Skin of body (tissue), 2 donors: ENCODE data around the gene RBPJL. TPM values are rescaled to one million over a fixed set of nuclear protein-coding genes. Genes with fewer than 3 reads are reported as not detected.
"Not testable (repeated sequence)": the region's sequence is repeated elsewhere in the genome, so short reads cannot be mapped to it uniquely, and the experiment has no call there.

Experiments
- DNase-seq: peaks from one replicate; lab custom pipeline; 2025; lab: John Stamatoyannopoulos, UW
- total RNA-seq: library from RNA; depleted of rRNA; stranded (reverse); fragments of >200 nt; gene quantifications from one replicate; pipeline ENCODE4 v1.2.3, GENCODE V29; 2014

RBPJL gene
- total RNA-seq, 1 donor from 2014 or later = not detected

- no peak for DNase-seq
Measured at GRCh38 chr20:45341939-45342854, 35.6 kb downstream of the RBPJL start.

- DNase-seq = no peak
Measured at GRCh38 chr20:45342855-45343531, 36.4 kb downstream of the RBPJL start.

- DNase-seq = no peak
Measured at GRCh38 chr20:45343532-45344167, 37.0 kb downstream of the RBPJL start.

DNA sequence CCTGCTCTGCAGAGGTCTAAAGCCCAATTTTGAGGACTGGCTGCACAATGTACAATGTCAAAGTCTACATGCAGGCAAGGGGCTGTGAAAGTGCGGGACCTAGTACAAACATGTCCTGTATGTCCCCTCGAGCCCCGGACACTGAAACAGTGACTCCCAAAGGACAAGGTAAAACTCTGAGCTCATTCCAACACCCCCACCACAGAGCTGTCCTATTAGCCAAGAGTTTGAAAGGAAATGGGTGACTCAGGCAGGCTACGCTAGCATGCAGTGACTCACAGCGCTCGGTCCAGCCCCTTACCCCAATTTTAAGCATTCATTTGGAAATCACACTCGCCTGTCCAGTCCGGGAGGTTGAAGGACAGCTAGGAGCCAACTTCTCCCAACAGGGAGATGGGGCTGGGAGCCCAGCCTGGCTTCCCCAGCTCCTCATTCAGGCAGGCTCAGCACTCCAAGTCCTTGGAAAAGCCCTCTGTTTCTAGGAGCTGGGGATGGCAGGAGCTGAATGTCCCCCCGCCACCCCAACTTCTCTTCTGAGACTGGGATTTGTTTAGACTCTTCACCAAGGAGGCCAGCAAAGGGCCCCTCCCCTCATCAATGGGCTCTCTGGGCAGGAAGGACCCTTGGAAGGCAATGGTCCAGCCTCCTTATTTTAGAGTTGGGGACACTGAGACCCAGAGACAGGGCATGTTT, 37.7 kb downstream of the RBPJL start:
- no peak for DNase-seq

- no peak for DNase-seq
Measured at GRCh38 chr20:45345104-45345936, 38.7 kb downstream of the RBPJL start.

GRCh38 chr20:45346291-45346718, 39.7 kb downstream of the RBPJL start:
- DNase-seq = no peak

GRCh38 chr20:45346851-45347250, 40.2 kb downstream of the RBPJL start:
- no peak for DNase-seq

DNA sequence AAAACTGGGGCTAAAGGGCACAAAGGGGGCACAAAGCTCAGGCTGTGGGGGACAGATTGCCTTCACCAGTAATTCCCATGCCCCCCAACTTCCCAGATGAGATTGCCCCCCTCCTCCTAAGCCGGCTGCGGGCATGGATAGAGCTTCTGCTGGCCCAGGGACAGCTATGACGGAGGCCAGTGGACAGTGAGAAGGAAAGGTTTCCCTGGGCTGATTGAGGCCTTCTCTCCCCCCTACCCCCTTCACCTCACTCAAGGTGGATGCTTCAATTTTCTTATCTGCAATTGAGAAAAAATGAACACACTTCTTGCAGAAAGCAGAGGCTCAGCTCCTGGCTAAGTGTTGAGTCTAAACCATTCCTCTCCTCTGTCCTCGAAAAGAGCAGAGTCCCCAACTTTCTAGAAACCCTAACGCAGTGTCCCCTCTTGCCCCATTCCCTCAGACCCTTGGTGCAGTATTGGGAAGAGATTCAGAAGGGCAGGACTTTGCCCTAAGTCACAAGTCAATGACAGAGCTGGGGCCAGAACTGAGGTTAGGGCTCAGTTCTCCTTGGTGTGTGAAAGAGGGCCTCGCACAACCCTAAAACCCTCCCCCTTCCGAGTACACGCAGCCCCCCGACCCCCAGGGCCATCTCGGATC, 40.8 kb downstream of the RBPJL start:
- DNase-seq = no peak

DNA sequence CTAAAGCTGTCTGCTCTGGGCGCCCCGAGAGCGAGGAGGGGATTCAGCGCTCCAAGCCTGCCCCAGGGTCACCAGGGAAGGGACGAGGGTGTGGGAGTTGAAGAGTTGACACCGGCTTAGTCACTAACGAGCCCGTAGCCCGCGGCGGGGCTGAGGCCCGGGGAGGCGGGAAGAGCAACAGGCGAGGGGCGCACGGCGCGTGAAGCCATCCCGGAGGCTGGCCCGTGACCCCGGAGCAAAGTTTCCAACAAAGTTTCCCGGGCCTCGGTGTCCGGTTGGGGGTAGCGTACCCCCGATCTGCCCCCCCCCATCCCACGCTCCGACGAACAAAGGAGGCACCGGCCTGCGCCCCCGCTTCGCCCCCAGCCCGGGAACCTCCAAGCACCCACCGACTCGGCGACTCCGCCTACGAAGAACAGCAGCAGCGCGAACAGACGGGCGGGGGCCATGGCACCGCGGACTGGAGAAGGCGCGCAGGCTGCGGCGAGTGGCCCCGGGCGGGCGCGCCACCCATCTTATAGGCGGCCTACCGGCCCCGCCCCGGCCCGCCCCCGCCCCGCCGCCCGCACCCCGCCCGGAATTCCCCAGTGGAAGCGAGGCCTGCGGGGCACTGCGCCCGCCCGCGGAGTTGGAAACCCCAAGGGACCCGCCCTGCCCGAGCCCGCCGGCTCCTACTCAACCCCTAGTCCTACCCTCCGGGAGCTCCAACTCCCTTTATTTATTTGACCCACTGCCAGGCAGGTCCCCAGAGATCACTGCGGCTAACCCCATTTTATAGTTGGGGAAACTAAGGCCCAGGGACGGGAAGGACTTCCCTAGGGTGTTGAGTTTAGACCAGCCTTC, 41.5 kb downstream of the RBPJL start, which contains the start of gene SDC4:
Gene SDC4 (minus strand): TSS at position 489 of the 843 bp plus-strand sequence. CDS start 40 bp downstream, at position 449.
- no peak for DNase-seq

- DNase-seq = no peak
Measured at GRCh38 chr20:45350217-45350616, 43.6 kb downstream of the RBPJL start.

GRCh38 chr20:45350795-45351194, 44.2 kb downstream of the RBPJL start:
- DNase-seq = not testable (repeated sequence)

GRCh38 chr20:45352729-45353128, 46.1 kb downstream of the RBPJL start:
- DNase-seq = no peak

DNA sequence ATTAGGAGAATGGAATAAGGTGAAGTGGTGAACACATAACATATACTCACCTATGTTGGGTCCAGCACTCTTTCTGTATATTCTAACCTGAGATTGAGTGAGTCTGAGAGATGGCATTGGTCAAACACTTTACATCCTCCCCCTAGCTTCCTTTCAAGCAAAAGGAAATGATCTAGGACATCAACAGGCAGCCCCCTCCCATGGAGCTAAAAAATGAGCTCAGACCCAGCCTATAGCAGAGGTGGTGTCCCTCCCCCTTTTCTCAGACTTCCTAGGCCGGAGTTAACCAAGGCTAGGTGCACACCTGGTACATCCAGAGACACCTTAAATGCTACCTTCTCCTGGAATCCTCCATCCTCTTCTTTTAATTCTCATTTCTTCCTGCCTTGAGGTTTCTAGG, 47.1 kb downstream of the RBPJL start:
- DNase-seq = no peak

- DNase-seq = no peak
Measured at GRCh38 chr20:45354423-45355208, 48.0 kb downstream of the RBPJL start.

GRCh38 chr20:45355209-45356084, 48.8 kb downstream of the RBPJL start:
- DNase-seq = no peak

DNA sequence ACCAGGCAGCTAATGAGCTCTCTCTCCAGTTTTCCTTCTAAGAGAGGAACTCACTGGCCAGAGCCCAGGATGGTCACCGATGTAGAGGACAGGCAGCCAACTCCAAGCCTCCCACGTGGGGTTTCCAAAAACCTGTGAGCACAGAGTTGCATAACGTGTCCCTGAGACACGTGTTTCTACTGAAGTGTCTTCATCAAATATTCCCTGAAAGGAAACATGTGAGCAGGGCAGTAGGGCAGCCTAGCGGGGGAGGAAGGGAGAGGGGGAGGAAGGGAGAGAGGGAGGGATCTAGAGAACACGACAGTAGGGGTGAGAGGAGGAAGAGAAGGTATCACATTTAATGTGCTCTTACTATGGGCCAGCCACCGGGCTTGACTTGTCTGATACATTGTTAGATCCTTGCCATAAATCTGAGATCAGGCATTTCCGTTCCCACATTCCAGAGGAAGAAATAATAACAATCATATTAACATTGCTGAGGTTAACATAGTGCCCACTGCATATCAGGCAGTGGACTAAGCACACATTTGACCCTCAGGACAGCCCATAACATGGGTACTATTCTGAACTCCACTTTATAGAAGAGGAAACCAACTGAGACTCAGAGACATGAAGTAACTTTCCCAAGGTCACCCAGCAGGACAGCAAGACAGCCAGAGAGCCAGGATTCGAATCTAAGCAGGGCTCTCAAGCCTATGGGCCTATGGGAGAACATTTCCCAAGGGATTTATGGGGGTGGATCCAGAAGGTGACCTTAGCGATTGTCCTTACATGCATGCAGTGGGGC, 51.8 kb downstream of the RBPJL start:
- no peak for DNase-seq

GRCh38 chr20:45359069-45359405, 52.4 kb downstream of the RBPJL start:
- DNase-seq = no peak
